Pancreas (tissue), 10 donors: Measurements from ENCODE around the gene GLTP. TPM values are rescaled to one million over a fixed set of nuclear protein-coding genes. Genes with fewer than 3 reads are reported as not detected.
"Not testable (repeated sequence)": the region's sequence is repeated elsewhere in the genome, so short reads cannot be mapped to it uniquely, and the experiment has no call there.

ENCODE experiments used
- ATAC-seq, 4 donors: fragments of 200-7000 bp; cut with Tn5 transposase; one replicate each; pipeline versions ENCODE4 v1.8.0 to v1.9.1; 2020; ENCODE audit warnings: mild to moderate bottlenecking in 4 of 4, moderate library complexity in 4 of 4
- DNase-seq, 6 donors: peaks; one replicate each; pipeline ENCODE4 v3.0.0-alpha.2; 2020
- FAIRE-seq: peaks from 2 replicates; lab custom pipeline; 2012; peaks lifted over from hg19 to GRCh38; lab: Jason Lieb, UNC
- H3K27ac ChIP-seq, 4 donors: fragments of 200-600 bp; sonication (generic); 1 replicate in 3 of 4; 2 replicates in 1 of 4; pipeline versions ENCODE4 v1.5.0 to v1.8.0; 2020
- H3K27me3 ChIP-seq, 4 donors: fragments of 200-600 bp; one replicate each; pipeline ENCODE4 v1.8.0; 2021
- H3K36me3 ChIP-seq, 3 donors: fragments of 200-600 bp; sonication (generic) in 1 of 3; one replicate each; pipeline versions ENCODE4 v1.5.0 to v1.8.0; 2020 to 2021
- H3K4me1 ChIP-seq, 3 donors: fragments of 200-600 bp; one replicate each; pipeline ENCODE4 v1.8.0; 2021
- H3K4me3 ChIP-seq, 4 donors: fragments of 200-600 bp; sonication (generic) in 2 of 4; one replicate each; pipeline versions ENCODE4 v1.5.0 to v1.8.0; 2020 to 2021
- H3K9me3 ChIP-seq, 4 donors: fragments of 200-600 bp; one replicate each; pipeline ENCODE4 v1.8.0; 2021
- WGBS, 2 donors: extraction: QIAGEN DNeasy Blood & Tissue Kit; methylation state at CpG; one replicate each; pipeline ENCODE4 v1.1.7; 2013; 5-methylcytosine and 5-hydroxymethylcytosine counted together
- intact Hi-C, 3 donors: fragments of 100-400 bp; cut with DNase I; formaldehyde crosslinking; loops; one replicate each; pipeline versions ENCODE4 v1.11.1 to v1.14.2; 2022
- polyA plus RNA-seq, 2 donors: library from polyadenylated mRNA; stranded (reverse); fragments of 200-250 nt; gene quantifications; one replicate each; pipeline ENCODE4 v1.2.3, GENCODE V29; 2013
- total RNA-seq, 6 donors: library from RNA; stranded (reverse); fragmentation: NEBNext Ultra II Directional in 4 of 6; extraction: Animal tissue kit (Norgen Biotek cat#: 25700) in 4 of 6; gene quantifications; one replicate each; pipeline versions ENCODE4 v1.2.1 to v1.2.4, GENCODE V29; 2021 to 2023
- TF ChIP-seq, protein P1 (sequence below), 4 donors: fragments of 200-600 bp; sonication (generic) in 3 of 4; IDR thresholded peaks; one replicate each; pipeline versions ENCODE4 v1.5.0 to v1.8.0; 2021; ENCODE audit warnings: antibody characterized with exemption in 4 of 4
- donor health status: healthy with polysubstance abuse.
- donor health status: DM: no; HTN: no; CAD: no; lungs with moderate emphysema.
- donor health status: DM: no; HTN: no; CAD: no.
- donor health status: control.
- donor health status: control.
- donor health status: Bipolar disorder and iron deficiency.
- donor health status: DM: yes; HTN: yes; CAD: no.
- donor health status: DM: no; HTN: no; CAD: no.
- donor health status: DM: no; HTN: no; CAD: no.
- donor health status: DM: yes; HTN: yes; CAD: no.

Gene GLTP
- total and polyA plus RNA-seq, 8 donors, result 14.7 to 24.9 (median 16.8) TPM

GRCh38 chr12:109893261-109893995 lies 13.1 kb upstream of the GLTP start:
- no peak overlapping the region for H3K4me3 ChIP-seq
- intact Hi-C loops, result no loop called here
- H3K27me3 ChIP-seq, result no peaks in the 10 kb centered on the region
- DNase-seq (no peak), FAIRE-seq (no peak), ATAC-seq (no peak)
- WGBS, 2 donors, result 79 to 82% methylated on average over 7 of the region's 7 CpGs
- TF ChIP-seq, protein P1, sequence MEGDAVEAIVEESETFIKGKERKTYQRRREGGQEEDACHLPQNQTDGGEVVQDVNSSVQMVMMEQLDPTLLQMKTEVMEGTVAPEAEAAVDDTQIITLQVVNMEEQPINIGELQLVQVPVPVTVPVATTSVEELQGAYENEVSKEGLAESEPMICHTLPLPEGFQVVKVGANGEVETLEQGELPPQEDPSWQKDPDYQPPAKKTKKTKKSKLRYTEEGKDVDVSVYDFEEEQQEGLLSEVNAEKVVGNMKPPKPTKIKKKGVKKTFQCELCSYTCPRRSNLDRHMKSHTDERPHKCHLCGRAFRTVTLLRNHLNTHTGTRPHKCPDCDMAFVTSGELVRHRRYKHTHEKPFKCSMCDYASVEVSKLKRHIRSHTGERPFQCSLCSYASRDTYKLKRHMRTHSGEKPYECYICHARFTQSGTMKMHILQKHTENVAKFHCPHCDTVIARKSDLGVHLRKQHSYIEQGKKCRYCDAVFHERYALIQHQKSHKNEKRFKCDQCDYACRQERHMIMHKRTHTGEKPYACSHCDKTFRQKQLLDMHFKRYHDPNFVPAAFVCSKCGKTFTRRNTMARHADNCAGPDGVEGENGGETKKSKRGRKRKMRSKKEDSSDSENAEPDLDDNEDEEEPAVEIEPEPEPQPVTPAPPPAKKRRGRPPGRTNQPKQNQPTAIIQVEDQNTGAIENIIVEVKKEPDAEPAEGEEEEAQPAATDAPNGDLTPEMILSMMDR (IDR thresholded peaks at IDR 0.05), result no peak
- H3K9me3 ChIP-seq, result no peaks in the 10 kb centered on the region
- H3K4me1 ChIP-seq, result no peaks in the 10 kb centered on the region
- H3K27ac ChIP-seq, result no peak overlapping the region
- no peaks in the 10 kb centered on the region for H3K36me3 ChIP-seq

DNA sequence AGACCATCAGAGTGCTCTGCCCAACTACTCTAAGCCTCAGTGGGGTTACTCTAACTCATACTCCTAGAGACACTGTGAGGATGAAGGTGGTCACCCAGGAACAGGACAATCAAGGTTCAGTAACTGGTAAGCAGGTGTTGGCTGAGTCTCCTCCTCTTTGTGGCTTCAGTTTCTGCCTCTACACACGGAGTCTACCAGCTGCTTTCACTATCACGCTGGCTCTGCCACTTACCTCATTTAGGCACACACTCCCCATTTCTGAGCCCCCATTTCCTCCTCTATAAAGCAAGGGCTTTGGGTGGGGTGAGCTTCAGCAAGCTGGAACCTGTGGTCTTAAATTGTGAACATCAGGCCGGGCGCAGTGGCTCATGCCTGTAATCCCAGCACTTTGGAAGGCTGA lies 12.4 kb upstream of the GLTP start:
- Histone ChIP-seq H3K9me3 (no peaks in the 10 kb centered on the region), H3K27ac (no peak overlapping the region), H3K27me3 (no peaks in the 10 kb centered on the region), H3K4me3 (no peak overlapping the region), H3K4me1 (no peaks in the 10 kb centered on the region), H3K36me3 (no peaks in the 10 kb centered on the region)
- DNase-seq (no peak), ATAC-seq (no peak), FAIRE-seq (no peak)
- WGBS, 2 donors, result 69 to 76% methylated on average over 4 of the region's 4 CpGs
- intact Hi-C loops, result no loop called here
- TF ChIP-seq, protein P1 (IDR thresholded peaks at IDR 0.05), result no peak

- Histone ChIP-seq H3K9me3 (no peaks in the 10 kb centered on the region), H3K4me1 (no peaks in the 10 kb centered on the region), H3K27ac (no peak overlapping the region), H3K27me3 (no peaks in the 10 kb centered on the region), H3K36me3 (no peaks in the 10 kb centered on the region), H3K4me3 (no peak overlapping the region)
- intact Hi-C loops, result no loop called here
- TF ChIP-seq, protein P1 (IDR thresholded peaks at IDR 0.05), result no peak
- WGBS, 2 donors, result 95 to 100% methylated on average over 1 of the region's 1 CpG
- DNase-seq, result no peak
- FAIRE-seq, result no peak
- no peak for ATAC-seq
These were observed 11.9 kb upstream of the GLTP start for GRCh38 chr12:109892165-109892715.

DNA sequence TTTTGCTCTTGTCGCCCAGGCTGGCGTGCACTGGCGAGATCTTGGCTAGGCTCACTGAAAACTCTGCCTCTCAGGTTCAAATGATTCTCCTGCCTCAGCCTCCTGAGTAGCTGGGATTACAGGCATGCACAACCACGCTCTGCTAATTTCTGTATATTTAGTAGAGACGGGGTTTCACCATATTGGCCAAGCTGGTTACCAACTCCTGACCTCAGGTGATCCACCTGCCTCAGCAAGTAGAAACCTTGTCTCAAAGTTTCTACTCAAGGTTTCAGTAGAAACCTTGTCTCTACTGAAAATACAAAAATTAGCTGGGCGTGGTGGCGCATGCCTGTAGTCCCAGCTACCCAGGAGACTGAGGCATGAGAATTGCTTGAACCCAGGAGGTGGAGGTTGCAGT lies 11.4 kb upstream of the GLTP start:
- FAIRE-seq, H3K27ac ChIP-seq, H3K27me3 ChIP-seq, intact Hi-C loops, DNase-seq, H3K4me1 ChIP-seq, H3K36me3 ChIP-seq, H3K9me3 ChIP-seq, H3K4me3 ChIP-seq, ATAC-seq: not testable (repeated sequence)
- 84 to 92% methylated on average over 7 of the region's 7 CpGs for WGBS, 2 donors

DNA sequence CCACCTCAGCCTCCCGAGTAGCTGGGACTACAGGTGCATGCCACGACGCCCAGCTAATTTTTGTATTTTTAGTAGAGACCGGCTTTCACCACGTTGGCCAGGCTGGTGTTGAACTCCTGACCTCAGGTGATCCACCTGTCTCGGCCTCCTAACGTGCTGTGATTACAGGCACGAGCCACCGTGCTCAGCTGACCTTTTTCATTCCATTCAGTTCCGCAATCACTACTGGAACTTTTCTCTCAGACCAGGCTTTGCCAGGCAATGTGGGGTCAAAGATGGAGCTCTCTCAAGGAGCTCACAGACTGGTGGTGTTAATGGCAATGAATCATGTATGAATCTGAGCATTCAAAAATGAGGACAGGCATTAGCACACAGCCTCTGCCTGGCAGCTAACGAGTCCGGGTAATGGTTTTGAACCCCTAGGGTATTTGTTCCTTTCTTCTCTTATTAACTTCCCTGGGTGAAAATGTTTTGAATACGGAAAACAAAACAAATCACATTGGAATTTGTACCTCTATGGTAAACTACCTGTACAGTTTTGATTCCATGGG lies 10.4 kb upstream of the GLTP start:
- FAIRE-seq, result no peak
- intact Hi-C loops, result no loop called here
- Histone ChIP-seq H3K4me1 (no peaks in the 10 kb centered on the region), H3K27me3 (no peaks in the 10 kb centered on the region), H3K36me3 (no peaks in the 10 kb centered on the region), H3K27ac (no peak overlapping the region), H3K4me3 (no peak overlapping the region), H3K9me3 (no peaks in the 10 kb centered on the region)
- no peak for DNase-seq
- ATAC-seq, result no peak
- TF ChIP-seq, protein P1 (IDR thresholded peaks at IDR 0.05), result no peak
- 60 to 68% methylated on average over 13 of the region's 13 CpGs for WGBS, 2 donors
